ENCODE measurements around the gene ZNF773.
"Not testable (repeated sequence)": the region's sequence is repeated elsewhere in the genome, so short reads cannot be mapped to it uniquely, and the experiment has no call there.

The ZNF773 gene

DNA sequence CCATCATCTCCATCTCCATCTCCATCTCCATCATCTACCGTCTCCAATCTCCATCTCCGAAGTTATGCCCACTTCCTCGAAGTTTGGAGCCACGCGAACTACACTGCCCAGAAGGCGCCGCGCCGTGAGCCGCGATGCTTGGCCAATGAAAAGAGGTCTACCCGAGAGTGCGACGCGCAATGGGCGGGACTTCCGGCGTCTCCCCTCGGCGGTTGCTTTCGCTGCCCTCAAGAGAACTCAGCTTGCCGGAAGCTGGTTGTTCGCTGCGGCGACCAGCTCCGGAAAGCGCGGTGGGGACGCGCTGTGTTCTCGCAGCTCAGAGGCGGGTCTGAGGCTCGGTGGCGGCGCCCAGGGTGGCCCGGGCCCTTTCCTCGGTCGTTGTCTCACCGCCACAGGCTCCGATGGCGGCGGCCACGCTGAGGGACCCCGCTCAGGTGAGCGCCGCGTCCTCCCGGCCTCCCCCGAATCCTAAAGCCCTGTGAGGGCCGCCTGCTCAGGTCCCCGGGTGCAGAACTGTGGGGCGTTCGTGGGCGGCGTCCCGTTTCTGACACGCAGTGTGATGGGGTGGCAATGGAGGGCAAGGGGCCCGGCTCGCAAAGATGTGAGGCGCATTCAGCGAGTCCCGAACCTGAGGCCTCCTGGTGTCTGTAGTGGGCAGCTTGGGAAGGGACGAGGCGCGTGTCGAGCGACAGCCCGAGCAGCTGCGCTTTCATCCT is at the start of gene ZNF773:
ZNF773 (plus strand) TSS at position 259 of the 716 bp plus-strand sequence; CDS start at position 402, 143 bp downstream.
- DNase-seq: peak; percentile 94

- no peak for DNase-seq
These were observed 47.4 kb upstream of the ZNF773 start for GRCh38 chr19:57452307-57452706.

DNA sequence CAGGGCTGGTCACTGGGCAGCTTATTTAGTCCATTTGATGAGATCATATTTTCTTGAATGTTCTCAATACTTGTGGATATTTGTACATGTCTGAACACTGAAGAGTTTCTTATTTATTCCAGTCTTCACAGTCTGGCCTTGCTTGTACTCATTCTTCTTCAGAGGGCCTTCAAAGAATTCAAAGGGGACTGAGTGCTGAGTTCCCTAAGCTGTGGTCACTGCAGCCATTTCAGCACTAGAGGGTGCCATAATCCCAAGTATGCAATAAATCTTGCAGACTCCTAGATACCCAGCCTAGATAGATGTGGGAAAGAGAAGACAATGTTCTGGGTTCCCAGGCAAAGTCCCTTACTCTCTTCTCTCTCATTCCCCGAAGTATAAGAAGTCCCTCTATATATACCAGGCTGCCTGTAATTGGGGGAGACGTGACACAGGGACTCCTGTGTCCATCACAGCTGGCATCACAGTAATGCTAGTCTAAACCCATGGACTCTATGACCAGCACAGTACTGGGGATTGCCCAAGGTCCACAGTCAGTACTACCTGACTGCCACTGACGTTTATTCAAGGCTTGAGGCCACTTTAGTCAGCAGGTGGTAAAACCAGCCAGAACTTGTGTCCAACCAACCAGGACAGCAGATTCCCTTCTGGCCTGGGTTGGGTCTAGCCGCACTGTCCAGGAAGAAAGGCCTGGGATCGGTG is 33.9 kb upstream of the ZNF773 start:
- peak; percentile 40 for DNase-seq

DNA sequence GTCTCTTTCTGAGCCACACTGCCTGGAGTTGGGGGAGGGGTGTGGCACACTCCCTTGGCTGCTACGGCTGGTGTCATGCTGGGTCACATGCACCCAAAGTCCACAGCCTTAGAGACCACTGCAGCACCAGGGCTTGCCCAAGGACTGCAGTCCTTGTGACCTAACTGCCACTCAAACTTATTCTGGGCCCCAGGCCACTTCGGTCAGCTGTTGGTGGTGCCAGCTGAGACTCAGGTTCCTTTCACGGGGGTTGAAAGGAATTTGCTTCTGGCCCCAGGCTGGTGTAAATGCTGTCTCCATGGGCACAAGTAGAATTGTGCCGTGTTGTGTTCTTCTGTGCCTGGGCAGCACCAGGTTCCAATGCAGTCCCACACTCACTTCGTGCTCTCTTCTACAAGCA is 33.2 kb upstream of the ZNF773 start:
- DNase-seq: no peak

DNA sequence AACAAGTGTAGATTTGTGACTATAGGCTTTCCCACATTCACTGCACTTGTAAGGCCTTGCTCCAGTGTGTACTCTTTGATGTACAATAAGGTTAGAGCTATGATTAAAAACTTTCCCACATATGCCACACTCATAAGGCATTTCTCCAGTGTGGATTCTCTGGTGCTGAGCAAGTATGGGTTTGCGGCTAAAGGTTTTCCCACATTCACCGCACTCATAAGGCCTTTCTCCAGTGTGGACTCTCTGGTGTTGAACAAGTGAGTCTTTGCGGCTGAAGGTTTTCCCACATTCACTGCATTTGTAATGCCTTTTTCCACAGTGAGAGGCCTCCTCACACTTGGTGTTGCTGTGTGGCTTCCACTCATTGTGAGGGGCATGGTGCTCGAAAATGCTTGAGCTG is 26.1 kb upstream of the ZNF773 start:
- DNase-seq: no peak

GRCh38 chr19:57477191-57478008 is 22.3 kb upstream of the ZNF773 start, which contains the start of gene ZNF772:
Gene ZNF772 (minus strand): TSS chr19:57477566. CDS start chr19:57477309, 257 bp downstream.
- peak; percentile 71 for DNase-seq

GRCh38 chr19:57487477-57488298 is 12.1 kb upstream of the ZNF773 start, which contains the start of gene ZNF419:
Gene ZNF419 (plus strand): TSS chr19:57487750. CDS start chr19:57487951, 201 bp downstream.
- DNase-seq: peak; percentile 59

GRCh38 chr19:57488299-57488644 is 11.5 kb upstream of the ZNF773 start:
- DNase-seq: not testable (repeated sequence)

DNA sequence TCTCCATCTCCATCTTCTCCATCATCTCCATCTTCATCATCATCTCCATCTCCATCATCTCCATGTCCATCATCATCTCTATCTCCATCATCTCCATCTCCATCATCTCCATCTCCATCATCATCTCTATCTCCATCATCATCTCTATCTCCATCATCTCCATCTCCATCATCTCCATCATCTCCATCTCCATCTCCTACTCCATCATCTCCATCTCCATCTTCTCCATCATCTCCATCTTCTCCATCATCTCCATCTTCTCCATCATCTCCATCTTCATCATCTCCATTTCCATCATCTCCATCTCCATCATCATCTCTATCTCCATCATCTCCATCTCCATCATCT is 432 bp upstream of the ZNF773 start:
- DNase-seq: not testable (repeated sequence)

DNA sequence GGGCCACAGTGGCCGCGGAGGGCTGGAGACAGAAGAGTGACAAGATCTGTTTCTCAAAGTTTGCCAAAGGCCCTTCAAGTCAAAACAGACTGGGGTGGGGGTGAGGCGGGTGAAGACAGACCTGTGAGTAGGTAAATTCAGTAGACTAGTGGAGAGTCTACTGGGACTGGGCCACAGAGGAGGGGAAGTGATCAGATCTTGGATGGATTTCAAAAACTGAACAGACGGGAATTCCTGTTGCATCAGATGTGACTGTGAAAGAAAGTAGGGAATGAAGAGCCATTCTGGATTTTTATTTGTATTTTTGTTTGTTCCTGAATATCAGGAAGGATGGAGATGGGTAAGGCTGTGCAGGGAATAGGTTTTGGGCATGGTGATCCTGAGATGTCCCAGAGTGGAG is 662 bp downstream of the ZNF773 start:
- DNase-seq: not testable (repeated sequence)

- no peak for DNase-seq
These were observed 6.4 kb downstream of the ZNF773 start for GRCh38 chr19:57506163-57506562.

DNA sequence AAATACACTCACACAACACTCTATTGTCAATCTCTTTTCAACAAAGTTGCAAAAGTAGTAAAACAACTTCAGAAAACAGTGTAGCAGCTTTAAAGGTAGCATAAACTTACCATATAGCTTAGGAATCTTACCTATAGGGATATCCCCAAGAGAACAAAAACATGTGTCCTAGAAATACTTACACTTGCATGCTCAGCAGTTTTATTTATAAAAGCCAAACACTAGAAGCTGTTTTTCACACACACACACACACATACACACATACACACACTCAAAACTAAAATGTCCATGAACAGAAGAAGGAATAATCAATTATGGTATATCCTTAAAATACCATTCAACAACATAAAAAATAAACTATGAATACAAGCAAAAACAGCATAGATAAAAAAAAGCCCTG is 11.7 kb downstream of the ZNF773 start:
- no peak for DNase-seq

GRCh38 chr19:57512845-57513244 is 13.1 kb downstream of the ZNF773 start:
- DNase-seq: no peak

DNA sequence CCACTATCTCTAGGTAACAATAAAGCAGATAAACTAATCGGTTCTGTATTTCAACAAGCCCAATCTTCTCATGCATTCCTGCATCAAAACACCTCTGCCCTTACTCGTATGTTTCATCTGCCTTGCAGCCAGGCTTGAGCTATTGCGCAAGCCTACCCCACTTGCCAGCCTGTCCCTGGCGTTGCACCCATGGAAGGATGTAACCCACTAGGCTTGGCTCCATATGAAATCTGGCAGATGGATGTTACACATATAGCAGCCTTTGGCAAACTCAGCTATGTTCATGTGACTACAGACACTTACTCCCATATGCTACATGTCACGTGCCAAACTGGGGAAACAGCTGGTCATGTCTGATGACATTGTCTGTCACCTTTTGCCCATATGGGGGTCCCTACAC is 15.5 kb downstream of the ZNF773 start:
- no peak for DNase-seq

GRCh38 chr19:57518021-57518420 is 18.3 kb downstream of the ZNF773 start:
- not testable (repeated sequence) for DNase-seq

DNA sequence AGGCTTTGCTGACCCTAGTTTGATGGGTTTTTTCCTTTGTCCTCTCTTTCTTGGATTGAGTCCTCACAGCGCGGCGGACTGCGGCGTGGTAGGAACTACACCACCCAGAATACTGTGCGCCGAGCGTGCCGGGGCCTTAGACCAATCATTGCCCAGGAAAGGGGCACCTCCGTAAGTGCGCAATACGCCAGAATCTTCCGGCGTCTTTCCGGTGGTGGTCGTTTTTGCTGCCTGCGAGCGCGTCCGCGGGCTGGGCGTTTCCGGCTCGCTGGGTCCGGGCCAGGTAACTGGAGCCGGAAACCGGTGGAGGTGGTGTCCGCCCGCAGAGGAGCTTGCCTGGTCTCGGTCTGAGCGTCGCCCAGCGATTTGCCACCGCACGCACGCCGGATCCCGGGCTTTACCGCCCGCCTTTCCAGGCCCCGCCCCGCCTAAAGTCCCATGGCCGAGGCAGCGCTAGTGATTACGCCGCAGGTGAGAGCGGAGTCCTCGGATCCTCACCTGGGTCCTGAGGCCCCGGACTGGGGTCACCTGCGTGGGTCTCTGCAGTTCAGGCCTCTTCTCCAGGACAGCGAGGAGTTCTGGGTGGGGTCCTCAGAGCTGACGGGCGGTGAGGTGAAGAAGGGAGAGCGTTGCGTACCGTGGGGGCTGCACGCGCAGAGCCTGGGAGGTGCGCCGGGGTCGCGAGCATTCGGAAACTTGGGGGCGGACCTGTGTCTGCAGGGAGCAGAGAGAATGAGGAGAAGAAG is 27.6 kb downstream of the ZNF773 start, which contains the start of gene ZNF549:
ZNF549 (plus strand) TSS at position 221 of the 746 bp plus-strand sequence; CDS start at position 439, 218 bp downstream.
- peak; percentile 75 for DNase-seq

DNA sequence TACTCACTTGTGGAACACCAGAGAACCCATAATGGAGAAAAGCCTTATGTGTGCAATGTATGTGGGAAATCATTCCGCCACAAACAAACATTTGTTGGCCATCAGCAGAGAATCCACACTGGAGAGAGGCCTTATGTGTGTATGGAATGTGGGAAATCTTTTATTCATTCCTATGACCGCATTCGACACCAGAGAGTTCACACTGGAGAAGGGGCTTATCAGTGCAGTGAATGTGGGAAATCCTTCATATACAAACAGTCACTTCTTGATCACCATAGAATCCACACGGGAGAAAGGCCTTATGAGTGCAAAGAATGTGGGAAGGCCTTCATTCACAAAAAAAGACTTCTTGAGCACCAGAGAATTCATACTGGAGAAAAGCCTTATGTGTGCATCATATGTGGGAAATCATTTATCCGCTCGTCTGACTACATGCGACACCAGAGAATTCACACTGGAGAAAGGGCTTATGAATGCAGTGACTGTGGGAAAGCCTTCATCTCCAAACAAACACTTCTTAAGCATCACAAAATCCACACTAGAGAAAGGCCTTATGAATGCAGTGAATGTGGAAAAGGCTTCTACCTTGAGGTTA is 38.3 kb downstream of the ZNF773 start:
- DNase-seq: no peak

DNA sequence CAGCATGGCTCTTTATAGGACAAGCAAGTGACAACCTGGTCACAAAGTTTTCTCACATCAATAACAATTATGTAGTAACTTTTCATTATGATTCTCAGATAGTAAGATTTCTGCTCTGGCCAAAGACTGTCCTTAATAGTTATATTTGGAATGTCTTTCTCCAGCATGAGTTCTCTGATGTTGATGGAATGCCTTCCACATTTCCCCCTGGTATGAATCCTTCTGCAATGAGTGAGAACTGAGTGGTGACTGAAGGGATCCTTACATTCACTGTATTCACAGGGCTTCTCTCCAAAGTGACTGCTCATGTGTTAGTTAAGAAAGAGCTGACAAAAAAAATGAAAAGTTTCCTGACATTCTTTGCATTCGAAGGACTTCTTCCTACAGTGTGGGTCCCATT is 46.8 kb downstream of the ZNF773 start:
- no peak for DNase-seq

- no peak for DNase-seq
These were observed 52.7 kb downstream of the ZNF773 start for GRCh38 chr19:57552432-57552831.

DNA sequence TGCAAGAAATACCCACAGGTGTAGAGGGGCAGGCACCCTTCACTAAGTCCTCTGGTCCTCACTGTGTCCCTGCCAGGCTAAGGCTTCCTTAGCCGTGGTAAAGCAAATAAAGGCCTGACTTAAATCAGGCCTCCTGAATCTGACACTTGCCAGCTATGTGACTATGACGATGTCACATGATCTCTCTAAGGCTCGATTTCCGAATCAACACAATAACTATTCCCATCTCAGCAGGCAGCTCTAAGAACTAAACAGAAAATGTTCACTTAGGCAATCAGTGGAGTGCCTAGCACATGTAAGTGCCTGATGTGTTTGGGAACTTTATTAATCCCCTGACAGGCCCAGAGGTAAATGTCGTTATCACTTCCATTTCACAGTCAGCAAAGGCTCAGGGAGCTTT is 57.9 kb downstream of the ZNF773 start:
- no peak for DNase-seq

All from GDM1 (cell line).